HL-60 (cell line): ENCODE measurements around the gene TBC1D20.
"Not testable (repeated sequence)": the region's sequence is repeated elsewhere in the genome, so short reads cannot be mapped to it uniquely, and the experiment has no call there.

Experiments
- DNase-seq, 2 experiments: peaks; one replicate each; pipeline ENCODE4 v3.0.0-alpha.2; 2010 to 2020; ENCODE audit warnings: low read depth in 1 of 2, low spot score in 1 of 2
- H3K27ac ChIP-seq: fragments of 250-450 bp; sonication (Bioruptor Pico); replicated peaks from 2 replicates; pipeline ENCODE4 v1.5.1; 2020; ENCODE audit warnings: mild to moderate bottlenecking, moderate library complexity
- H3K27me3 ChIP-seq: fragments of 250-450 bp; sonication (Bioruptor Pico); 2 replicates; pipeline ENCODE4 v1.5.1; 2021; ENCODE audit warnings: mild to moderate bottlenecking, moderate library complexity; ENCODE audit not compliant: insufficient read depth, poor library complexity, severe bottlenecking
- H3K4me3 ChIP-seq: replicated peaks from 2 replicates; pipeline ENCODE4 v1.5.1; 2011; ENCODE audit warnings: mild to moderate bottlenecking, control low read depth, low read length; ENCODE audit not compliant: insufficient read depth
- CTCF ChIP-seq: IDR thresholded peaks from one replicate; pipeline ENCODE4 v1.5.1; 2011; ENCODE audit warnings: low read length, control low read depth, inconsistent platforms; ENCODE audit not compliant: insufficient read depth
- GABPA ChIP-seq: IDR thresholded peaks from 2 replicates; pipeline ENCODE4 v1.6.1; 2012; ENCODE audit warnings: low read depth
- POLR2AphosphoS5 ChIP-seq: IDR thresholded peaks from 2 replicates; pipeline ENCODE4 v1.6.1; 2012; ENCODE audit warnings: low read depth
- REST ChIP-seq: IDR thresholded peaks from 2 replicates; pipeline ENCODE4 v1.6.1; 2012; ENCODE audit warnings: low read depth; ENCODE audit not compliant: insufficient replicate concordance
- SPI1 ChIP-seq: IDR thresholded peaks from 2 replicates; pipeline ENCODE4 v1.6.1; 2012; ENCODE audit warnings: low read depth, mild to moderate bottlenecking, borderline replicate concordance

The TBC1D20 gene

DNA sequence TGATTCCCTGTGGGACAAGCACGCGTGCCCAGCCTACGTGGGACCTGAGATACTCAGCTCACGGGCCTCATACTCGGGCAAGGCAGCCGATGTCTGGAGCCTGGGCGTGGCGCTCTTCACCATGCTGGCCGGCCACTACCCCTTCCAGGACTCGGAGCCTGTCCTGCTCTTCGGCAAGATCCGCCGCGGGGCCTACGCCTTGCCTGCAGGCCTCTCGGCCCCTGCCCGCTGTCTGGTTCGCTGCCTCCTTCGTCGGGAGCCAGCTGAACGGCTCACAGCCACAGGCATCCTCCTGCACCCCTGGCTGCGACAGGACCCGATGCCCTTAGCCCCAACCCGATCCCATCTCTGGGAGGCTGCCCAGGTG lies 66.1 kb downstream of the TBC1D20 start:
- TF ChIP-seq CTCF (no peak), REST (no peak), SPI1 (no peak), POLR2AphosphoS5 (no peak), GABPA (no peak)
- H3K27ac ChIP-seq = no peak overlapping the region

GRCh38 chr20:393296-393695 lies 69.0 kb downstream of the TBC1D20 start:
- not testable (repeated sequence) for H3K27ac ChIP-seq, H3K4me3 ChIP-seq, H3K27me3 ChIP-seq, DNase-seq

More for the DNA sequence above, 66.1 kb downstream of the TBC1D20 start:
- Histone ChIP-seq H3K4me3 (no peak overlapping the region), H3K27me3 (no peaks in the 10 kb centered on the region)
- no peak for DNase-seq

GRCh38 chr20:391041-391711 lies 71.2 kb downstream of the TBC1D20 start:
- Histone ChIP-seq H3K27me3 (no peaks in the 10 kb centered on the region), H3K4me3 (no peak overlapping the region), H3K27ac (no peak overlapping the region)
- DNase-seq = no peak
- TF ChIP-seq CTCF (no peak), GABPA (no peak), POLR2AphosphoS5 (peak; percentile 32; the same call in 1 of the 2 replicates)

DNA sequence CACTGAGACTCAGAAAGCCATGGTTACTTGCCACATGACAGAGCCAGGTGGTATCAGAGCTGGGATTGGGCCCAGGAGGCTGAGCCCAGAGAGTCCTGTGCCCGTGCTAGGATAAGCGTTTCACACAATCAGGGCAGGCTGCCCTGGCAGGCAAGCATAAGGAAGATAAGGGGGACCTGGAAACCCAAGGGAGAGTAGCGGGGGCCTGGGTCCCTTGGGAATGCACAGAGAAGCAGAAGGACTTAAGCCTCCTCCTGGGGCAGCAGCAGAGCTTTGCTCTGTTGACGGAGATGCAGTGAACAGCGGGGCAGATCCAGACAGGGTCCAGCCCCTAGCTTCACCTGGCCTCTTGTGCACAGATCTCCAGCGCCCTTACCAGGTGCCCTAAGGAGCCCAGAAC lies 73.1 kb downstream of the TBC1D20 start:
- no peak for DNase-seq
- H3K27me3 ChIP-seq = no peaks in the 10 kb centered on the region
- H3K4me3 ChIP-seq = no peak overlapping the region
- TF ChIP-seq SPI1 (no peak), REST (no peak), CTCF (no peak), POLR2AphosphoS5 (no peak), GABPA (no peak)
- H3K27ac ChIP-seq = no peak overlapping the region
